GM19238 (cell line): ENCODE measurements around the gene TRAK1.

Source experiments
- DNase-seq: peaks from one replicate; pipeline ENCODE4 v3.0.0; 2011; ENCODE audit warnings: low spot score; ENCODE audit not compliant: insufficient read length

The TRAK1 gene

DNA sequence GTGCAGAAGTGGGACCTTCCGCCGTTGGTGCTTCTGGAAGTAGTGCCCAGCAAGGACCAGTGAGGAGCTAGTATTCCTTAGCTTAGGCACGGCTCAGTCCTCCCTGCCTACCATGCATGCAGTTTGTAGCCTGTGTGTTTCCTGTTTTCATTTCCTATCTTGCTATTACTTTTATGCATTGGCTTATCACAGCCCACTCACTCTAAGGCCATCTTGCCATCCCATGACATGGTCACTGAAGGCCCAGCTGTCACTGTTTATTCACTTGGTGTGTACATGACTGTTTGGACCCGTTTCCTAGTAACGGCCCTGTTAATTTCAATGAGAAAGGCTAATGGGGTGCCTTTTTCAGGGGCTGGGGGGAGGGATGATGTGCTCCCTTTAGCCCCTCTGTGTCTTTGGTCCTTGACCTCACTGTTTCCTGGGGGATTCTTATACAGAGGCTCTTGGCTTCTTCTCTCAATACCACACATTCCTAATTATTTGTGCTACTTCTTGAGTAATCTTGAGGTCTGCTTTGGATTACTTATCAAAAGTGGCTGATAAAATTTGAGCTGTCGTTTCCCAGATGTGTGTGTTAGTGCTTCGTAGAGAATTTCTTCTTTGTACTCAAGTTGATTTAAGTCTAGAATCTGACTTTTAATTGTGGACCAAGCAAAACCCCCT is 24.5 kb upstream of the TRAK1 start:
- DNase-seq = no peak

DNA sequence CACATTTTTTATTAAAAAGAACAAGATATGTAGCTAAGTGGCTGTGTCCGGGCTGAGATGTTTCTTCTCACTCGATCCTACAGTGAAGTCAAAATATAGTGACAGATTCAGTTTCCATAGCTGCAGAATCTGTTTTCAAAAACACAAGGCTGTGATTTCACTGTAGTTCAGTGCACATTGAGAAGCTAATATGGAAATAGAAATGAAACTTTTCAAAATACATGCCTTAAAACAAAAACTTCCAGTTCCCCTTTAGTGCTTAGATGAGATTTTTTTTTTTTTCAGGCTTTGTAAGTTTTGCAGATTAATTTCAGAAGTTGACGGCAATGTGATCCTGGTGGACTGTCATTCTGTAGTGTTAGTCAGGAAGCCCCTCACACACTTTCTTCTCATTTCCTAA is 23.8 kb upstream of the TRAK1 start:
- peak; percentile 31 for DNase-seq

DNA sequence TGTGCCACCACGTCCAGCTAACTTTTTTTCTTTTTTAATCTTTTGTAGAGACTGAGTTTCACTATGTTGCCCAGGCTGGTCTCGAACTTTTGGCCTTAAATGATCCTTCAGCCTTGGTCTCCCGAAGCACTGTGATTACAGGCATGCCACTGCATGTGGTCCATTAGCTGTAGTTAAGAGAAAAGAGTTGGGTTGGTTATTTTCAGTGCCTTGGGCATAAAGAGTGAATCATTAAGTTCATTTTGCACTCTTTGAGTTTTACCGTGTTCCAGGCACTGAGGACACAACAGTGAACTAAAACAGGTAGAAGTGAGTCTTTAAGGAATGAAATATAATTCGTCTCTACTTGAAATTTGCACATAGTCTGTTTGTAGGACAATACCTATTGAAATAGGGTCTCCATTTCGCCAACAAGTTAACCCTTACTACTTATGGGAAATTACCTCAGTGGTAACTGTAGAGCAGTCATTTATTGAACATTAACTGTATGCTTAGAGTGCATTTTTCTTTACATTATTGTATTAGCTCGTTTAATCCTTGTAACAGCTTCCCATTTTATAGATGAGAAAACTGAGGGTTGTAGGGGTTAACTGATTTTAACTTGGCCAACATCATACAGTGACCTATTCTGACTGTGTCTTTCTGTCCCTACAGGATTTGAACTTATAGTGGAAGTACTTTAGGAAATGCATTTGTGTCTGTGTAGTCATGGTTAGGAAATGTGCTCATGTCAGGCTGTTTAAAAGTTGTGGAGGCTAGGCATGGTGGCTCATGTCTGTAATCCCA is 22.7 kb upstream of the TRAK1 start:
- no peak for DNase-seq

DNA sequence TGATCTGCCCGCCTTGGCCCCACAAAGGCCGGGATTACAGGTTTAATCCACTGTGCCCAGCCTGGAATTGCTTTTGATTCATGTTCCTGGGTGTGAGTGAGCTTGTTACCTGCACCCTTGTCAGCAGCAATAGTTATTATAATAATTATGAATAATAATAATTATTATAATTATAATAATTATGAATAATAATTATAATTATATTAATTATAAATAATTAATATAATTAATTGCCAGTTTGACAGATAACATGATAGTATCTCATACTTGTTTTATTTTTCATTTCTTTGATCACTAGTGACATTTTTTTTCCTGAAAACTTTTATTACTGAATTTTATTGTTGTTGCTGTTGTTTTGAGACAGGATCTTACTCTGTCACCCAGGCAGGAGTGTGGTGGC is 21.1 kb upstream of the TRAK1 start:
- DNase-seq = no peak

DNA sequence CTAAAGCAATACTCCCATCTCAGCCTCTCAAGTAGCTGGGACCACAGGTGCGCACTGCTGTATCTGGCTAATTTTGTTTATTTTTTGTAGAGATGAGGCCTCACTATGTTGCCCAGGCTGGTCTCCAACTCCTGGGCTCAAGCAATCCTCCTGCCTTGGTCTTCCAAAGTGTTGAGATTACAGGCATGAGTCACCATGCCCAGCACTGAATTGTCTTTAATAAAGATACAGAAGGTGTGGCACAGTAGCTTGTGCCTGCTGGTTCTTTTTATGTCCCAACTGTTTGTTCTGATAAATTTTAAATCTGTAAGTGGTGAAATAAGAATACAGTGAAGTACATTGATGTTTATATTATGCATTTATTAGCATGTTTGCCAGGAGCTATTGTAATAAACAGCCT is 20.6 kb upstream of the TRAK1 start:
- DNase-seq = no peak

DNA sequence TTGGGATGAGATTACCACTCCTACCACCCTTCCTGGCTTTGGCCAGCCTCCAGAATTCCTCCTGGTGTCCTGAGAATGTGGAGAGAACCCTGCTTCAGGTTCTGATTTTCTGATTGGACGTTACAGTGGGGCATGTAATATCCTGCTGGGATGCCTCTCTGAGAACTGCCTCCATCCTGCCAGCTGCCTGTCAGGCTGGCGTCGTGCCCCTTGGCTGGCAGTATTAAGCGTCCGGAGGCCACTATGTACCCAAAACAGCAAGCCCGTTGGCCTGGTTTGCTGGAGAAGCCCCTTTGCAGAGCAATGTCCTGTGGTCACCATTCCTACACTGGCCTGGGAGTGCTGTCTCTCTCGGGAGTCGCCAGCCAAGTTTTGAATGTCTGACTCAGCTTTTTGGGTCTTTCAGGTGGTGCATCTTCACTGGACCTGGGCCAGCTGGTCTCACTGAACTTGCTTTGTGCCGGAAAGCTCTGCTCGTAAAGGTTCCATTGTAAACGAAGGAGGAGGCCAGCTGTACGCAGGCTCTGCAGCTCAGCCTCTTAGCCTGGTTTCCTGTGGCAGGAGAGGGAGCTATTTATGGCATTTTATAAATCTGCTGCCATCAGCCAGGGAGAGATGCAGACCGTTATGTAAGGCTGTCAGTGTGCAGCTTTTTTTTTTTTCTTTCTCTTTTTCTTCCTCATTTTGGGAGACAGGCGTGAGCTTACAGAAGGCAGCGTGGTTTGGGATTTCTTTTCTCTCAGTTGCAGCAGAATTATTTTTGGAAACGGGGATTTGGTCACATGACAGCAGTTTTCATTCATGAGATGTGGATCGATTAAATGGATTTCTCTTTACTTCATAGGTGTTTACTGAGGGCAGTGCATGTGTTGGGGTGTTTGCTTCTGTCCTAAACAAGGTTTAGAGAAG is 19.0 kb upstream of the TRAK1 start:
- no peak for DNase-seq

DNA sequence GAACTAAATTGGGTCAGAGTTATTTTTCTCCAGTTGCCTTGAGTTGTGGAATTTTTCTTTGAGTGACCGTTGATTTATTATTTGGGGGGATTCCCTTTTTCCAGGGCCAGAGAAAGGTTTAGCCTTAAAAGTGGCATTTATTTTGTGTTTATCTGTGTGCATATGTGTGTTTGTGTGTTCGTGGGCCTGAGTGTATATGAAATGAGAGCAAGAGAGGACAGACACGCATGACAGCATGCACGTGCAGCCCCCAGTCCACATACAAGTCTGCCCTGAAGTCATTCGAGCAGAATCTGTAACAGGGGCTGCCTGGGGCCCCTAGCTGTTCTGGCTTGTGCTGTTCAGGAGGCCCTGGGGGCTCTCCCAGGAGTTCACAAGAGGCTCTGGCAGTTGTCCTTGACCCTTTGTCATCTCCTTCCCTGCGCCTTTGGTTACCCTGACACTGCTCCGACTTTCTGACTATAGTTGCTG is 18.3 kb upstream of the TRAK1 start:
- no peak for DNase-seq

DNA sequence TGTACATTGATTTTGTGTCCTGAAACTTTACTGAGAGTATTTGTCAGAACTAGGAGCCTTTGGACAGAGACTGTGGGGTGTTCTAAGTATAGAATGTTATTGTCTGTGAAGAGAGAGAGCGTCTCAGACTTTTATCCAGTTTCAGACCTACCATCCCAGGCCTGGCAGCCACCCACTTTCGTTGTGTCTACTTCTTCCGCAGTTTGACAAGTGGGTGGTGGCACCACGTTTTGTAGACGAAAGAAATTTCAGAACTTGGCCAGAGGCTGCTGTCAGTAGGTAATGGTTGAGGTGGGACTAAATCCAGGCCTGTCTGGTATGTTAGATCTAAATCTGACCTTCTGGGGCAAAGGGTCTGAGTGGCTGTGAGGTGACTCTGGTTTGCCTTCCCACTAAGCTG is 13.4 kb upstream of the TRAK1 start:
- no peak for DNase-seq

DNA sequence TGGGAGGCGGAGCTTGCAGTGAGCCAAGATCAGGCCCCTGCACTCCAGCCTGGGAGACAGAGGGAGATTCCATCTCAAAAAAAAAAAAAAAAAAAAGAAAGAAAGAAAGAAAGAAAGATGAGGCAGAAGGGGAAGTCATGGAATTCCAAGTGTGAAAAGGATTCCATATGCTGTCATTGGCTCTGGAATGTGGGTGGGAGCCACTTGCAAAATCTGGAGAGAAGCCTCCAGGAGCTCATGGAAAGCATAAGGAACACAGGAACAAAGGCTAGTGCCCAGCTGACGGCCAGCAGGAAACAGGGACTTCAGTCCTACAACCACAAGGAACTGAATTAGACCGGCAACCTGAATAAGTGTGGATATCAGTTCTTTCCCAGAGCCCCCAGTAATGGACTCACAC is 12.5 kb upstream of the TRAK1 start:
- no peak for DNase-seq

DNA sequence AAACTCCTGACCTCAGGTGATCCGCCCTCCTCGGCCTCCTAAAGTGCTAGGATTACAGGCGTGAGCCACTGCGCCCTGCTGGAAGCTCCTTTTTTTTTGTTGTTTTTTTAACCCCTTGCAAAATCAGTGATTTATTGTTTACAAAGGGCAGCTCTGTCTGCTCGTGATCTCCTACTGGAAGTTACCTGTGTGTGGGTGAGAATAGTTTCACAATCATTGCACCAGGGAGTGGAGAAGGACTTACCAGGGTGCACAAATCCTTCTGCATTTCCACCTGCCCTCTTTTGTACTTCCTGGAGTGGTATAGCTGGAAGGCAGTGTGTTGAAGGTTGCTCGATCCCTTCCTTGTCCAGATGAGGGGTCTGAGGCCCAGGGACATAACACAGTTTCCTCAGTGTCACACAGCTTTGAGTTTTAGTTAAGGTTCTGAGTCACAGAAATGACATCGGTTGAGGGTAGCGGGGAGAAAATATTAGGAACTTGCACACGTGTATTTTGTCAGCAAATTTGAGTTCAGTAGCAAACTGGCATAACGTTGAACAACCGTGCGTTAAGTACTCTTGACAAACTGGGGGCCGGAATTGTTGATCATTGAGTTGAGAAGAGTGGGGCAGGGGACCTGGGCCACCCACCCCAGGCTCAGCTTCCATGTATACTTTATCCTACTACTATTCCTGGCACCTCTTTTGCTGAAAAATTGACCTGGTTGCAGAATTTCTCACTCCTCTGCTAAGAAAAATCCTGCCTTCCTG is 11.3 kb upstream of the TRAK1 start:
- no peak for DNase-seq

DNA sequence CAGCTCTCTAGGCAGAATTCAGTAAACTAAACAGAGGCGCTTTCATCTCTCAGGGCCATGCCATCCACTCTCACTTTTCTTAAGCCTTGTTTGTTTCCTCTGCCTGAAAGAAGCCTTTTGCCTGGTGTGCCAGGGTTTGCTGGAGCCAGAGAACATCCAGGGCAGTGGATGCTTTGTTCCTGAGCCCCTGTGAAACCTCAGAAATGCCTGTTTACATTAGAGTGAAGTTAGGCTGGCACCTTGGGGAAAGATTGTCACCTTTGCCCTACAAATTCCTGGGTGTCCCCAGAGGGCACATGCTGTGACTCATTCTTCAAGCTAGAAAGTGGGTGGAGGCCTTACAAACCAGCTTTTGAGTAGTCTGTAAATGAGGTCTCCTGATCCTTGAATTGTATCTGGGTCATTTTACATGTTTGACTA is 10.7 kb upstream of the TRAK1 start:
- DNase-seq = no peak

DNA sequence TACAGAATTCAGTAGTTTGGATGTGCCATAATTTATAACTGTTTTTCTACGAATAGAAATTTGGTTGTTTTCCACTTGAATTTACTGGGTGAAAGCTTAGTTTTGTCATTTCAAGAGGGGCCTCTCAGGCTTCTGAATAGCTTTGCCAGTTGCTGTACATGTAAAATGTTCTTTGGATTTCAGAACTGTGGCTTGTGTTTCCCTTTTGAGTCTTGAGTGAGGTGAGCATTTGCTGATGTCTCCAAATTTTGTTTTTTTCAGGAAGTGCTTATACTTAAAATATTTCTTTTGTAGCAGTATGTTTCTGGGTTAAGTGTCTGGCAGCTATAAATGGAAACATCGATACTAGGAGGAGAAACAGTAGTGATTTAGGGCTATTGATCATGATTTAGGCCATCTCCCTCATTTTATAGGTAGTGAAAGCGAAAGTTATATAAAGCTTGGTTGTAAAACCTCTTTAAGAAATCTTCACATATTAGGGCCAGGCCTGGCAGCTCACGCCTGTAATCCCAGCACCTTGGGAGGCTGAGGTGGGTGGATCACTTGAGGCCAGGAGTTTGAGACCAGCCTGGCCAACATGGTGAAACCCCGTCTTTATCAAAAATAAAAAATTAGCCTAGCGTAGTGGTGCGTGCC is 9.2 kb upstream of the TRAK1 start:
- DNase-seq = no peak

DNA sequence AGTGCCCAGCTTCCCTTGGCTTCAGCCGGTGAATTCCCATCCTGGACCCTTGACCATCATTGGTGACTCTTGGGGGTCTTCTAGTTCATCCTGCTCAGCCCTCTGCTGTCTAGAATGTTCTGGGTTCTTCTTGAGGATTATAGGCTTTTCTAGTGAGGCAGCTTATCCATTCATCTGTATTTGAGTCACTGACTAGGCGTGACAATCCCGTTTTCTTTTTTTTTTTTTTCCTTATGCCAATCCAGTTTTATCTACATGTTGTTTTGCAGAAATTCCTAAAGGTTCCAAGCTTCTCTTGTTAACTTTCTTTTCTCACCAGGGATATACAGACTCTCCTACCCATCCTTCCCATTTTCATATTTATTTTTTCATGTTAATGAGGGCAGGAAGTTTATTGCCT is 6.6 kb upstream of the TRAK1 start:
- no peak for DNase-seq

DNA sequence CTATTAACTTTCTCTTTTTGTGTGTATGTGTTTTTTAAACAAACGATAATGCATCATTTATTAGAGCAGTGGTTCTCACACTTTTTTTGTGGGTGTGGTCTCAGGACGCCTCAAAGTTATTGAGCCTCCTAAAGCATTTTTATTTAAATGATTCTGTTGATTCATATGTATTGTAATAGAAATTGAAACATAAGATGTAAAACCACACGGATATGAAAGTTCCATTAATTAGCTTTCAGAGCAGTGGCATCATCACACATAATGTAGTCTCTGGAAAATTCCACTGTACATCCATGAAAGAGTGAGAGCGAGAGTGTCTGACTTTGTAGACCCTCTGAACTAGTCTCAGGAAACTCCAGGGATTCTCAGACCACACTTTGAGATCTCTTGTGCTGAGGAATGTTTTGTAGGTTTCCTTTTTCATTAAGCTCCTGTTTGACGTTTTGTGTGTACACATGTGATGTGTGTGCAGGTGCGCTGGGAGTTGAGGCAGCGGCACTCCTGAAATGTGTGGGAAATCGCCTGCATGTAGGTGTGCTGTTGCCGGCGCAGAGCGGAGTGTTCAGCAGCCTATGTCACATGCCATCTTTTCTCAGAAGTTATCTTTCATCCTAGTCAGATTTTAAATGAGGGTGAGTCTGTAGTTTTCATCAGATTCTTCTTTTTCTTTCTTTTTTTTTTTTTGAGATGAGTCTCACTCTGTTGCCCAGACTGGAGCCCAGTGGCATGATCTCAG is 5.3 kb upstream of the TRAK1 start:
- DNase-seq = no peak

DNA sequence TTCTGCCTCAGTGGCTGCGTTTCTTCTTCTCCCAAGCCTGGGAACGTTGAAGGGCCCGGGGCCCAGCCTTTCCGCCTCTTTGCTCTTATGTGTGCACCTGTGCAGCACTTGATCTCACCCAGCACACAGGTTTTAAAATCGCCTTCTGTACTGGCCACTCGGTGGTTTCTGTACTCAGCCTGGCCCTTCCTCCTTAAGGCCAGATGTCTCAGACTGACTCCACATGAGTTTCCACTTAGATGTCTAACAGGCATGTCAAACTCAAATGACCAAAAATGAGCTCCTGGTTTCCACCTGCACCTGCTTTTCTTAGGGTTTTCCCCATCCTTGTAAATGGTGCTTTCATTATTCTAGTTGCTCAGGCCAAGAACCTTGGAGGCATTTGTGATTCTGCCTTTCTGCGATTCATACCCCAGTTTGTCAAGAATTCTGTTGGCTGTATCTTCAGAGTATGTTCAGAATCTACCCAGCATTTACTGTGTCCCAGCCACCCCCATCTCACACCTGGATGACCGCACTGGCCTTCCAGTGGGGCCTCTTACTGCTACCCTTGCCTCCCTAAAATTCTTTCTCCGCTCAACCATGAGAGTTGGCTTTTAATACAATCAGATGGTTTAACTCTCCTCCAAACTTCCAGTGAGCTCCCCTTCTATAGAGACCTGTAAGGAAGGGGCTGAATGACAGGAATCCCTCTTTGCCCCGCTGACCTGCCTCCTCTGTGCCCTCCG is 2.2 kb upstream of the TRAK1 start:
- DNase-seq = no peak

DNA sequence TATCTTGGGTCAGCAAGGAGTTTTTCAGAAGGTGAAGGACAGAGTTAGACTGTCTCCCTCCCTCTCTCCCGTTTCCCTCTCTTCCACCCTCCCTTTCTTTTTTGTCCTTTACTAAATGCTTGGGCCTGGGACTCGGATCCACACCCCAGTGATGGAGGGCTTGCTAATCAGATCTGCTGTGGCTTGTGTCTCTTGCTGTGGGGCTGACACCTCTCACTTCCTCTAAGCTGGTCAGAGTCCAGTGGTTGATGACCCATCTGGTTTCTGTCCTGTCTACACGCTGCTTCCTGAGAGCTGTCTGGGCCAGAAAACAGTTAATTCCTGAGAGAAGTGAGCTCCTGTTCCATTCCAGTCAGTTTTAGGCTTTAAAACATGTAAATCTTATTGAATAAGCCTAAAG is 849 bp downstream of the TRAK1 start:
- DNase-seq = no peak

DNA sequence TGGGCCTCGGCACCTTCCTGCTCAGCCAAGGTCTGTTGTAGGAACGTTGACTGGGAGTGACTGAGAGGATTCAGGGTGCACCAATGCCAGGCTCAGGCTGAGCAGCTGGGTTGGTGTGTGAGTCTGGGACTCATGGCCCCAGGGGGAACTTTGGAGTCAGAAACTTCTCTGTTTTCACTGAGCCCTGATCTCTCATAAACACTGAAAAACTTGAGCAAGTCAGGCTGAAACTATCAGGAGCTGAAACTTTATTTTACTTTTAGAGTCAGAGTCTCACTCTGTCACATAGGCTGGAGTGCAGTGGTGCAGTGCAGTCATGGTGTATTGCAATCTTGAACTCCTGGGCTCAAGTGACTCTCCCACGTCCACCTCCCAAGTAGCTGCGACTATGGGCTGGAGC is 3.0 kb downstream of the TRAK1 start:
- DNase-seq = no peak

DNA sequence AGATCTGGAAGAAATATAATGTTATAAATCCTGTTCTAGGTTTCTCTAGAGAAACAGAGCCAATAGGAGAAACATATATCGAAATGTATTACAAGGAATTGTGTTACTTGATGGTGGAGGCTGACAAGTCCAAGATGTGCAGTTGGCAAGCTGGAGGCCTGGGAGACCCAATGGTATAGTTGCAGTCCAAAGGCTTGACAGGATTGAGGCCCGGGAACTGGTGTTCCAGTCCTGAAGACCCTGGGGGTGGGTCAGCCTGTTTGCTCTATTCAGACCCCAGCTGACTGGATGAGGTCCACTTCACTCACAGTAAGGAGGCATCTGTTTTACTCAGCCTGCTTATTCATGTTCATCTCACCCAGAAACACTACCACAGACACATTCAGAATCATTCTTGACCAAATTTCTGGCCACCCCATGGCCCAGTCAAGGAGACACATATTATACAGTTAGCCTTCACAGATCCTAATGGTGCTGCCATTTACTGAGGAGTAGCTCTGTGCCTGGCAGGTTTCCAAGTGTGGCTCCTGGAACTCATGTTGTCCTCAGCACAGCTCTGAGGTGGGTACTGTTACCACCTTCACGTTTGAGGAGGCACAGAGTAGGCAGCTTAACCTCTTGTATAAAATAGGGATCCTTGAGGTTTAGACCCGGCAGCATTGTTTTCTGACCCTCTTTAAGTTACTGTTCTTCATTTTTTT is 3.7 kb downstream of the TRAK1 start:
- DNase-seq = no peak

DNA sequence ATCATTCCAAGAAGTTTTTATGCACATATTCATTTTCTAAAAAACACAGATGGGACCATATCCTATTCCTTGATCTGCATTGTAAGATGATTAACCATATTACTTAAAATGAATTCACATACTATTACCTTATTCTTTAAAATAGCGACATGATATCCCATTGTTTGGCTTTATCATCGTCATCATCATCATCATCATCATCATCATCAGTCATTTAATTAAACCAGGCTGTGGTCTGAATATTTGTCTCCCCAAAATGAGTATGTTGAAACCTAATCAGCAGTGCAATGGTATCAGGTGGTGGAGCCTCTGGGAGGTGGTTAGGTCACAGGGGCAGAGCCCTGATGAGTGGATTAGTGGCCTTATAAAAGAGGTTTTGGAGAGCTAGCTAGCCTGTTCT is 4.4 kb downstream of the TRAK1 start:
- no peak for DNase-seq
